Stimulated activated CD8-positive, alpha-beta memory T cell treated with anti-CD3 and anti-CD28 coated beads, Interleukin-7, amount 100 ng/mL, for 1 hour (primary cell): ENCODE measurements around the gene TRUB2.

Experiments used
- DNase-seq, 2 donors: peaks; one replicate each; pipeline ENCODE4 v3.0.0-alpha.2; 2020; ENCODE audit warnings: low read depth in 2 of 2

TRUB2 gene, protein sequence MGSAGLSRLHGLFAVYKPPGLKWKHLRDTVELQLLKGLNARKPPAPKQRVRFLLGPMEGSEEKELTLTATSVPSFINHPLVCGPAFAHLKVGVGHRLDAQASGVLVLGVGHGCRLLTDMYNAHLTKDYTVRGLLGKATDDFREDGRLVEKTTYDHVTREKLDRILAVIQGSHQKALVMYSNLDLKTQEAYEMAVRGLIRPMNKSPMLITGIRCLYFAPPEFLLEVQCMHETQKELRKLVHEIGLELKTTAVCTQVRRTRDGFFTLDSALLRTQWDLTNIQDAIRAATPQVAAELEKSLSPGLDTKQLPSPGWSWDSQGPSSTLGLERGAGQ

GRCh38 chr9:128322404-128323211 lies at the start of gene TRUB2, which contains the start of gene COQ4:
Gene TRUB2, minus strand, starts transcription at chr9:128322447. Its CDS starts 39 bp downstream, at chr9:128322408.
Gene COQ4, plus strand, starts transcription at chr9:128322839. Its CDS starts 20 bp downstream, at chr9:128322859.
- peak; percentile 77 to 81 for DNase-seq

GRCh38 chr9:128371630-128372117 lies 49.4 kb upstream of the TRUB2 start:
- DNase-seq: no peak

- peak; percentile 90 to 91 for DNase-seq
Observed at GRCh38 chr9:128370752-128371629, 48.7 kb upstream of the TRUB2 start, which contains the start of gene URM1. Gene URM1, plus strand, starts transcription at chr9:128371374. Its CDS starts 7 bp downstream, at chr9:128371381.

DNA sequence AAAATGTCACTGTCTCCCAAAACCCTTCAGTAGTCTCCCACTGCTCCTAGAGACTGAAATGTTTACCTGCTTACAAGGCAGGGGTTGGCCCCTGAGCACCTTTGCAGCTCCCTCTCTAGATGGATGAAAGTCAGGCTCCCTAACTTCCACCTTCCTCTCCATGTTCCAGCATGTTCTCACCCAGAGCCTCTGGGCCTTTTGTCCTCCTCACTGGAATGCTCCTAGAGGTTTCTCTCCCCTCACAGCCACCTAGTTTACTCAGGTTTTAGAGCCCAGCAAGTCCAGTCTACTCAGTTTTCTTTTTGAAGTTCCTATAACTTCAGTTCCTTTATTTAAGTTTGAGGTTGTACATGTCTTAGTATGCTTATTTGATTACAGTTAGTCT lies 48.1 kb upstream of the TRUB2 start:
- DNase-seq: no peak

GRCh38 chr9:128369024-128369706 lies 46.9 kb upstream of the TRUB2 start:
- DNase-seq: no peak

- DNase-seq: no peak
Observed at GRCh38 chr9:128365525-128365924, 43.3 kb upstream of the TRUB2 start.

DNA sequence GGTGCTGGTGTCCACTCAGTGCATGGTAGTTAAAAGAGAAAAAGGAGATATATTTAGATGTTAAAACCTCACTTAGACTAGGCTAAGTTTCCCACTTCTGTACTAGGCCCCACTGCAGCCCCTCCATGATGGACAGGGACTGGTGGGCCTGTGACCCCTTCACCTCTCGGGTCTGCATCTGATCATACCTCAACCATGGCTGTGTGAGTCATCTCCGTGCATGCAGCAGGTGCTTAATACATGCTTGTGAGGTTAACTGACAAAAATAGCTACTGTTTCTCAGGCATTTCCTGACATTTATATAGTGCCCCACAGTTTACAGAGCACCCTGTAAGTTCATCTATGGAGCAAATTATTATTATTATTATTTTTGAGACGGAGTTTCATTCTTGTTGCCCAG lies 40.5 kb upstream of the TRUB2 start:
- no peak for DNase-seq

DNA sequence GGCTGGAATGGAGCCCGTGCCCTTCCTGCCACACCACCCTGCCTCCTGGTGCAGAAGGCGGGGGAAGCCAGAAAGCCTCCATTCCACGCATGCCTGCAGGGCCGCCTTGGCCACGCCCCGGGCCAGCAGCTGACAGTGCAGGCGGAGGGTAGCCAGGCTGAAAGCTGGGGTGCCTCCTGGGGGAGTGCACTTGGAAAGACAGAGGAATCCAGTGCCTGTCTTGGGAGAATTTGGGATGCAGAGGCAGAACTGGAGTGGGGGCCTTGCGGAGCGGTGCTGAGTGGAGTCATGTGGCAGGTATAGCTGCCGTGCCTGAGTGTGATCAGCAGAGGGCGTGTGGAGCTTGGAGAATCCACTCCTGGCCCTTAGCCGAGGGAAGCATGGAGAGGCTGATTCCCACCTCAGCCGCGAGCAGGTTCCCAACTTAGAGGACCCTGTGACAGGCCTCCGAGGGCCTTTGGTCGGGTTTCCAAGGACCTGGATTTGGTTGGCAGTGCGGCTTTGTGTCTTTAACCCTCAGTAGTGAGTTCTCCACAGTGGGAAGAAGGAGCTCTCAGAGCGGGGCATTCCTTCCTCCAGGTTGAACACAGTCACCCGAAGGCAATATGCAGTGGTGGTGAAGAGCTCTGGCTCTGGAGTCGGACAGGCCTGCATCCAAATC lies 39.9 kb upstream of the TRUB2 start:
- peak; percentile 18 to 41 for DNase-seq

GRCh38 chr9:128361296-128361985 lies 39.2 kb upstream of the TRUB2 start:
- DNase-seq: no peak

- no peak for DNase-seq
Observed at GRCh38 chr9:128360826-128361225, 38.6 kb upstream of the TRUB2 start.

- DNase-seq: no peak
Observed at GRCh38 chr9:128358861-128359260, 36.6 kb upstream of the TRUB2 start.

- DNase-seq: no peak
Observed at GRCh38 chr9:128358090-128358489, 35.8 kb upstream of the TRUB2 start.

GRCh38 chr9:128355451-128355850 lies 33.2 kb upstream of the TRUB2 start:
- no peak for DNase-seq

DNA sequence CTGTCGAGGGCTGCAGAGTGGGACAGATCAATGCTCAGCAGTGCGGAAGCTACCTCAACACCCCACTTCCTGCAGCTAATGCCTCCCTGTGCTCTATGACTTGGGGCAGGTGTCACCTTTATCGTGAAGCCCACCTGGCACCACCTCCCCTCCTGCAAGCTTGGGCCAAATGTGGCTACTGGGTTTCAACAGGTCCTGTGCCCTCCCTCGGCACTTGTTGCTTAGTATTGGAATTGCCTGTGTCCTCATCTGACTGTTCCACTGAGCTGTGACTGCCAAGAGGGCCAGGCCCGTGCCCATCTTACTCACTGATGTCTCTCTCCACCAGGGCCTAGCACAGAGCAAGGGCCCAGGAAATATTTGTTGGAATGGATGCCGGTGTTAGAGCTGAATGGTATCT lies 27.5 kb upstream of the TRUB2 start:
- no peak for DNase-seq

- DNase-seq: no peak
Observed at GRCh38 chr9:128349125-128349524, 26.9 kb upstream of the TRUB2 start.

DNA sequence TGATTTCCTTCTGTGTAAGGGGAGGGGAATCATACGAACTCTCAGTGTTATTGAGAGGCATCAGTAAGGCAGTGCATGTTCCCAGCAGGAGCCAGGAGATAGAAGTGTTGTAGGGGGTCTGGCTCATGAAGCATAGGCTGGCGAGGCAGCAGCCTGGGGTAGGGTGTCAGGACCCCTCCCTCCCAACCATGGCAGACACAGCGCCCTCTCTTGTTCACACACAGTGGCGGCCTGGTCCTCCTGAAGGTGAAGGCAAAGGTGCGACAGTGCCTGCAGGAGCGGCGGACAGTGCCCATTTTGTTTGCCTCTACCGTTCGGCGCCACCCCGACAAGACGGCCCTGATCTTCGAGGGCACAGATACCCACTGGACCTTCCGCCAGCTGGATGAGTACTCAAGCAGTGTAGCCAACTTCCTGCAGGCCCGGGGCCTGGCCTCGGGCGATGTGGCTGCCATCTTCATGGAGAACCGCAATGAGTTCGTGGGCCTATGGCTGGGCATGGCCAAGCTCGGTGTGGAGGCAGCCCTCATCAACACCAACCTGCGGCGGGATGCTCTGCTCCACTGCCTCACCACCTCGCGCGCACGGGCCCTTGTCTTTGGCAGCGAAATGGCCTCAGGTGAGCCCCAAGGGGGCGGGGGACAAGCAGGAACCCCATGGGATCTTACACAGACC lies 22.8 kb upstream of the TRUB2 start:
- DNase-seq: no peak

DNA sequence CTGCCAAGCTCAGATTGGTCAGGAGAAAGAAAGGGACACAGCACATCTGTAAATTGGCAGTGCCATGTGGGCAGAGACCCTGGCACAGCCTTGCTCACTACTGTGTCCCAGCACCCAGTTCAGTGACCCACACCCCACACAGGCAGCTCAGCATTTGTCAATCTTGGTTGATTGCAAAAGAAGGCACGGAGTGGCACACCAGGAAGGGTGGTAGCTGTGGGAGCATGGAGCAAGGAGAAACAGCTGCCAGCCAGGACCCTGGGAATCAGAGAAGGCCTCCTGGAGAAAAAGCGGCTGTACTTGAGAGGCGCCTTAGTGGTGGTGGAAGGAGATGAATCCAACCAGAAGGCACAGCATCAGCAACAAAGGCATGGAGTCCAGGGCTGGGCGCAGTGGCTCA lies 21.6 kb upstream of the TRUB2 start:
- no peak for DNase-seq

DNA sequence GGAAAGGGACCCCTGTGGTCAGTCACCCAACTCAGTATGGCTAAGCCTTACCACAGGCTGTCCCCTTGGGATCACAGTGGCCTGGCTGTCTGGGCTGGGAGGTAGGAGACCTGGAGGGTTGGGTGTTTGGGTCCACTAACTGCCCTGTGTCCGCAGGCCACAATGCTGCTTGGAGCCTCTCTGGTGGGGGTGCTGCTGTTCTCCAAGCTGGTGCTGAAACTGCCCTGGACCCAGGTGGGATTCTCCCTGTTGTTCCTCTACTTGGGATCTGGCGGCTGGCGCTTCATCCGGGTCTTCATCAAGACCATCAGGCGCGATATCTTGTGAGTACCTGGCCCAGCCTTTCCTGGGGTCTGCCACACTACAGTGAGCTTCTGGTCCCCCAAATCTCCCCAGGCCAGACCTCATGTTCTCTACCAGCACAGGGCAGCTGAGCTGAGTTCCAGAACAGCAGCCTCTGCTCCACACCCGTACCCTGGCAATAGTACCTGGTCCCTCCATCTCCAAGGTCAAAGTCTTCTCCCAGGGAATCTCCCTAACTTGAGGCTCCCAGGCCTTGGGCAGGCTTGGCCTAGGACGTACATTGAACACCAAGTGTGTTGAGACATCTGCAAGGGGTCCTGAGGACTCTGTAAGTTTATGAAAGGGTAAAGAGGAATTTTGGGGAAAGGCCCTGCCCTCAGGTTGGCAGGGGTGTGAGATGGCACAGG lies 20.9 kb upstream of the TRUB2 start:
- DNase-seq: no peak

- peak; percentile 27 to 35 for DNase-seq
Observed at GRCh38 chr9:128341435-128341849, 19.2 kb upstream of the TRUB2 start.
